Endodermal cell (in vitro differentiated cells): ENCODE results near the gene BSN. TPM values are rescaled to one million over a fixed set of nuclear protein-coding genes. Genes with fewer than 3 reads are reported as not detected.

Experiments
- DNase-seq: peaks from one replicate; pipeline ENCODE4 v3.0.0-alpha.2; 2017
- H3K27ac ChIP-seq: 2 replicates; pipeline ENCODE4 v1.5.1; 2013; ENCODE audit warnings: mild to moderate bottlenecking, low read depth, low read length, moderate library complexity
- H3K27me3 ChIP-seq: 2 replicates; pipeline ENCODE4 v1.6.1; 2013; ENCODE audit warnings: mild to moderate bottlenecking, low read length, moderate library complexity; ENCODE audit not compliant: insufficient read depth, control insufficient read depth, poor library complexity, severe bottlenecking
- H3K36me3 ChIP-seq: 2 replicates; pipeline ENCODE4 v1.7.0; 2013; ENCODE audit warnings: mild to moderate bottlenecking, low read length, moderate library complexity; ENCODE audit not compliant: control insufficient read depth, insufficient read depth
- H3K4me1 ChIP-seq: one replicate; pipeline ENCODE4 v1.7.0; 2013; ENCODE audit warnings: low read length; ENCODE audit not compliant: control insufficient read depth, insufficient read depth
- H3K4me3 ChIP-seq: 2 replicates; pipeline ENCODE4 v1.5.1; 2013; ENCODE audit warnings: mild to moderate bottlenecking, low read length, moderate library complexity
- H3K9ac ChIP-seq: 2 replicates; pipeline ENCODE4 v1.6.1; 2013; ENCODE audit warnings: mild to moderate bottlenecking, low read length, moderate library complexity; ENCODE audit not compliant: poor library complexity, severe bottlenecking; ENCODE audit errors: extremely low read depth
- H3K9me3 ChIP-seq: 2 replicates; pipeline ENCODE4 v1.6.1; 2013; ENCODE audit warnings: mild to moderate bottlenecking, low read length, moderate library complexity; ENCODE audit not compliant: control insufficient read depth
- H3K27ac Mint-ChIP-seq: 2 replicates; pipeline ENCODE4 v1.8.0; 2020; ENCODE audit warnings: mixed read lengths
- H3K27me3 Mint-ChIP-seq: 2 replicates; pipeline ENCODE4 v1.8.0; 2021; ENCODE audit warnings: mild to moderate bottlenecking, mixed read lengths; ENCODE audit not compliant: insufficient read depth
- H3K36me3 Mint-ChIP-seq: 2 replicates; pipeline ENCODE4 v1.8.0; 2020; ENCODE audit warnings: low read depth, mixed read lengths
- H3K4me1 Mint-ChIP-seq: 2 replicates; pipeline ENCODE4 v1.8.0; 2020; ENCODE audit warnings: mixed read lengths
- H3K4me3 Mint-ChIP-seq: 2 replicates; pipeline ENCODE4 v1.8.0; 2020; ENCODE audit warnings: mild to moderate bottlenecking, moderate library complexity, mixed read lengths
- H3K9me3 Mint-ChIP-seq: 2 replicates; pipeline ENCODE4 v1.8.0; 2020; ENCODE audit warnings: mild to moderate bottlenecking, mixed read lengths
- WGBS, 2 experiments: methylation state at CpG; one replicate each; pipeline versions ENCODE4 v1.1.5 to v1.1.7; 2013; ENCODE audit warnings: missing lambda C conversion rate in 2 of 2, mixed read lengths in 1 of 2; ENCODE audit not compliant: insufficient coverage in 1 of 2, insufficient read length in 1 of 2; 5-methylcytosine and 5-hydroxymethylcytosine counted together
- total RNA-seq, 2 donors: library from RNA; stranded (reverse); fragmentation: NEBNext Ultra II Directional in 1 of 2; extraction: Animal tissue kit (Norgen Biotek cat#: 25700) in 1 of 2; gene quantifications; 2 replicates in 1 of 2; 3 replicates in 1 of 2; pipeline ENCODE4 v1.2.1, GENCODE V29; 2021
- TF ChIP-seq, protein P1 (sequence below): fragments of 200-600 bp; sonication (generic); conservative IDR thresholded peaks from 2 replicates; pipeline ENCODE4 v1.5.0; 2021; ENCODE audit warnings: antibody characterized with exemption, mild to moderate bottlenecking

The BSN gene
- total RNA-seq, 2 donors from 2014 or later: 2.4 to 2.5 TPM

DNA sequence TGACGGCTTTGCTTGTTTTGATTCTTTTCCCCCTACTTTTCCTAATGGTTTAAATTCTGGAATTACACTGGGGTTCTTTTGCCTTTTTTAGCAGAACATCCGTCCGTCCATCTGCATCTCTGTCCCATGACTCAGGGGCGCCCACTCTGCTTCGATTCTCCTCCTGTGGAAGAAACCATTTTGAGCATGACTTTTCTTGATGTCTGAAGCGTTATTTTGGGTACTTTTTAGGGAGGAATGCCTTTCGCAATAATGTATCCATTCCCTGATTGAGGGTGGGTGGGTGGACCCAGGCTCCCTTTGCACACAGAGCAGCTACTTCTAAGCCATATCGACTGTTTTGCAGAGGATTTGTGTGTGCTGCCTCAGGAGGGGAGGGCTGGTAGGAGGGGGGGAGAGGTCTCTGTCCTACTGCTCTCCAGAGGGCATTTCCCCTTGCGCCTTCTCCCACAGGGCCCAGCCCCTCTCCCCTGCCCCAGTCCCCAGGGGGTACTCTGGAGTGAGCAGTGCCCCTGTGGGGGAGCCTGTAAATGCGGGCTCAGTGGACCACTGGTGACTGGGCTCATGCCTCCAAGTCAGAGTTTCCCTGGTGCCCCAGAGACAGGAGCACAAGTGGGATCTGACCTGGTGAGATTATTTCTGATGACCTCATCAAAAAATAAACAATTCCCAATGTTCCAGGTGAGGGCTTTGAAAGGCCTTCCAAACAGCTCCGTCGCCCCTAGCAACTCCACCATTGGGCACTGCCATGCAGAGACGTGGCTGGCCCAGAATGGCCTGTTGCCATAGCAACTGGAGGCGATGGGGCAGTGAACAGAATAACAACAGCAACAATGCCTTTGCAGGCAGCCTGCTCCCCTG is 19.5 kb upstream of the BSN start:
- no peaks in the 10 kb centered on the region for H3K9me3 Mint-ChIP-seq
- Histone ChIP-seq H3K9me3 (no peaks in the 10 kb centered on the region), H3K27me3 (no peaks in the 10 kb centered on the region), H3K4me3 (no peak overlapping the region), H3K27ac (peak overlapping the region; percentile 74), H3K4me1 (no peaks in the 10 kb centered on the region), H3K36me3 (peaks cover 48% of the 10 kb centered on the region), H3K9ac (no peak overlapping the region)
- H3K4me1 Mint-ChIP-seq: peaks cover 4% of the 10 kb centered on the region
- peak; percentile 72 for DNase-seq
- TF ChIP-seq, protein P1, sequence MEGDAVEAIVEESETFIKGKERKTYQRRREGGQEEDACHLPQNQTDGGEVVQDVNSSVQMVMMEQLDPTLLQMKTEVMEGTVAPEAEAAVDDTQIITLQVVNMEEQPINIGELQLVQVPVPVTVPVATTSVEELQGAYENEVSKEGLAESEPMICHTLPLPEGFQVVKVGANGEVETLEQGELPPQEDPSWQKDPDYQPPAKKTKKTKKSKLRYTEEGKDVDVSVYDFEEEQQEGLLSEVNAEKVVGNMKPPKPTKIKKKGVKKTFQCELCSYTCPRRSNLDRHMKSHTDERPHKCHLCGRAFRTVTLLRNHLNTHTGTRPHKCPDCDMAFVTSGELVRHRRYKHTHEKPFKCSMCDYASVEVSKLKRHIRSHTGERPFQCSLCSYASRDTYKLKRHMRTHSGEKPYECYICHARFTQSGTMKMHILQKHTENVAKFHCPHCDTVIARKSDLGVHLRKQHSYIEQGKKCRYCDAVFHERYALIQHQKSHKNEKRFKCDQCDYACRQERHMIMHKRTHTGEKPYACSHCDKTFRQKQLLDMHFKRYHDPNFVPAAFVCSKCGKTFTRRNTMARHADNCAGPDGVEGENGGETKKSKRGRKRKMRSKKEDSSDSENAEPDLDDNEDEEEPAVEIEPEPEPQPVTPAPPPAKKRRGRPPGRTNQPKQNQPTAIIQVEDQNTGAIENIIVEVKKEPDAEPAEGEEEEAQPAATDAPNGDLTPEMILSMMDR: no peak
- 88 to 89% methylated on average over 6 to 14 of the region's 14 CpGs for WGBS, 2 experiments
- H3K4me3 Mint-ChIP-seq: no peak overlapping the region
- no peak overlapping the region for H3K27ac Mint-ChIP-seq
- H3K27me3 Mint-ChIP-seq: no peaks in the 10 kb centered on the region
- peaks cover 34% of the 10 kb centered on the region for H3K36me3 Mint-ChIP-seq

DNA sequence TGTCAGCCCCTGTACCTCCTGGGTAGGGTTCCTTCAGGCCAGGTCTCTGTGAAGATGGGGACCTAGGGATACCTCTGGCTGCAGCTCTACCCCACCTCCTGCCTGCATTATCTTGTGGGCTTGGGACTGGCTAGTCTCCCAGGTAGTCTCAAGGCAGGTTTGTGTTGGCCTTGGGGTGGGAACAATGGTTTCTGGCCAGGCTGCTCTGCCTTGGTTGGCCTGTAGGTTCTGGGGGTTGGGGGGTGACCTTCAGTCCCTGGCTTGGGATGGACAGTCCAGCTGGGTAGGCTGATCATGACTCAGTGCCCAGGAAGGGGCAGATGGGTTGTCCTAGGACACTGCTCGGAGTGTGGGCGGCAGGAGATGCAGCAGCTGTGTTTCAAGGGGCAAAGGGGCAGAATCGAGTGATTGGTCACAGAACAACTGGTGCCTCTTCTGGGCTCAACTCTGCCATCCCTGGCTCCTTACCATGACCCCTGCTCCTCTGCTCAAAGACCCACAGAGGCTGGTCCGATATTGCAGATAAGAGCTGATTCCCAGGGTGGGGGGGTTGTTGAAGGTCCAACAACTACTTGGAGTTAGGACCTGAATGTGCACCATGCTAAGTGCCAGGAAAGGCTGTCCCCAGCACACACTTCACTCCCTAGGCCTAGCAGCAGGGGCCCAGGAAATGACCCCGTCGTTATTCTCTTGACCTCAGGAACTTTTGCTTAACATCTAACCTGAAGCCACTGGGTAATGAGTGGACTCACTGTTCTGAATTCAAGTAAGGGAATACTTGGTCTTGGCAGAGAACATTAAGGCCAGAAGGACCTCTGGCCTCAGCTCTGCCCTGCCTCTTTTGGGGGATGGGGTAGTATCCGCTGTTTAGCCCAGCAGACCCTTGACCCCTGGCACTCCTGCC is 18.1 kb upstream of the BSN start:
- H3K9me3 Mint-ChIP-seq: no peaks in the 10 kb centered on the region
- WGBS, 2 experiments: 86 to 87% methylated on average over 3 to 7 of the region's 7 CpGs
- H3K4me1 Mint-ChIP-seq: peaks cover 4% of the 10 kb centered on the region
- H3K4me3 Mint-ChIP-seq: no peak overlapping the region
- Histone ChIP-seq H3K4me3 (no peak overlapping the region), H3K27ac (peak overlapping the region; percentile 0), H3K27me3 (no peaks in the 10 kb centered on the region), H3K36me3 (peaks cover 34% of the 10 kb centered on the region), H3K4me1 (no peaks in the 10 kb centered on the region), H3K9ac (no peak overlapping the region), H3K9me3 (no peaks in the 10 kb centered on the region)
- DNase-seq: no peak
- TF ChIP-seq, protein P1: no peak
- peak overlapping the region; percentile 66 for H3K27ac Mint-ChIP-seq
- H3K36me3 Mint-ChIP-seq: peaks cover 22% of the 10 kb centered on the region
- H3K27me3 Mint-ChIP-seq: no peaks in the 10 kb centered on the region

DNA sequence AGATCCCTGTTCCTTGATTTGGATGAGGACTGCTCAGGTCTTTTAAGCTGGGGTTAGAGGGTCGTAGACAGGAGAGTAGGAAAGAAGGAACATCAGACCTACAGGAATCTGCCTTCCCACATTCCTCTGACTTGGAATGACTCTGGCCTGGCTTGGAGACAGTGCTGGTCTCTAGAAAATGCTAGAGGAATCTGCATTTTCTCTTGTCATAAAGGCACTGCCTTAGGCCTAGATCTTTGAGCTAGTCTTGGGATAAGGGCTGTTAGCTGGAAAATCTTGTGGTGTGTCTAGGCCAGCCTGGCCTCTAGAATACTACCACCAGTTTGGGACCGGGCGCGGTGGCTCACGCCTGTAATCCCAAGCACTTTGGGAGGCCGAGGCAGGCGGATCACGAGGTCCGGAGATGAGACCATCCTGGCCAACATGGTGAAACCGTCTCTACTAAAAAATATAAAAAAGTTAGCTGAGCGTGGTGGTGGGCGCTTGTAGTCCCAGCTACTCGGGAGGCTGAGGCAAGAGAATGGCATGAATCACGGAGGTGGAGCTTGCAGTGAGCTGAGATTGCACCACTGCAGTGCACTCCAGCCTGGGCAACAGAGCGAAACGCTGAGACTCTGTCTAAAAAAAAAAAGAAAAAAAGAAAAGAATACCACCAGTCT is 17.3 kb upstream of the BSN start:
- WGBS, 2 experiments: 93 to 97% methylated on average over 14 to 16 of the region's 16 CpGs
- H3K27ac ChIP-seq: peak overlapping the region; percentile 0
- peaks cover 14% of the 10 kb centered on the region for H3K36me3 Mint-ChIP-seq
- H3K27me3 ChIP-seq: no peaks in the 10 kb centered on the region
- no peak overlapping the region for H3K4me3 Mint-ChIP-seq
- H3K4me1 ChIP-seq: no peaks in the 10 kb centered on the region
- peaks cover 4% of the 10 kb centered on the region for H3K4me1 Mint-ChIP-seq
- no peak for DNase-seq
- peak overlapping the region; percentile 66 for H3K27ac Mint-ChIP-seq
- peaks cover 3% of the 10 kb centered on the region for H3K27me3 Mint-ChIP-seq
- no peaks in the 10 kb centered on the region for H3K9me3 Mint-ChIP-seq
- H3K9me3 ChIP-seq: no peaks in the 10 kb centered on the region
- TF ChIP-seq, protein P1: no peak
- peaks cover 26% of the 10 kb centered on the region for H3K36me3 ChIP-seq
- no peak overlapping the region for H3K9ac ChIP-seq
- no peak overlapping the region for H3K4me3 ChIP-seq
